Measurements from ENCODE around the gene MAGEA6. TPM values are rescaled to one million over a fixed set of nuclear protein-coding genes. Genes with fewer than 3 reads are reported as not detected.
"Not testable (repeated sequence)": the region's sequence is repeated elsewhere in the genome, so short reads cannot be mapped to it uniquely, and the experiment has no call there.

The MAGEA6 gene
- total RNA-seq, 4 donors from 2014 or later: not detected

GRCh38 chrX:152813206-152813605 is 43.7 kb upstream of the MAGEA6 start:
- Histone ChIP-seq H3K9me3 (no peaks in the 10 kb centered on the region), H3K27ac (no peak overlapping the region), H3K4me3 (no peak overlapping the region), H3K36me3 (no peaks in the 10 kb centered on the region), H3K4me1 (no peaks in the 10 kb centered on the region), H3K27me3 (no peaks in the 10 kb centered on the region)
- WGBS, 2 donors: 33 to 49% methylated on average over 5 of the region's 5 CpGs
- no peak for DNase-seq (ENCODE audit: low spot score in 2 of 2)
- no peak for TF ChIP-seq CTCF (IDR thresholded peaks at IDR 0.05)
- TF ChIP-seq POLR2A (IDR thresholded peaks at IDR 0.05): no peak
- no peak for TF ChIP-seq EP300 (IDR thresholded peaks at IDR 0.05)

- Histone ChIP-seq H3K27me3 (peaks cover 0 to 1% of the 10 kb centered on the region in 2 donors), H3K9me3 (no peaks in the 10 kb centered on the region), H3K4me1 (no peaks in the 10 kb centered on the region), H3K36me3 (no peaks in the 10 kb centered on the region), H3K4me3 (no peak overlapping the region), H3K27ac (no peak overlapping the region)
- DNase-seq (ENCODE audit: low spot score in 2 of 2): no peak
- 51% methylated on average over 4 of the region's 4 CpGs for WGBS, 2 donors
- TF ChIP-seq EP300 (IDR thresholded peaks at IDR 0.05) (no peak), POLR2A (IDR thresholded peaks at IDR 0.05) (no peak), CTCF (IDR thresholded peaks at IDR 0.05) (no peak)
These were observed 40.9 kb upstream of the MAGEA6 start for GRCh38 chrX:152810403-152810802.

- no peak for TF ChIP-seq EP300 (IDR thresholded peaks at IDR 0.05)
- TF ChIP-seq CTCF (IDR thresholded peaks at IDR 0.05): no peak
- TF ChIP-seq POLR2A (IDR thresholded peaks at IDR 0.05): no peak
- no peaks in the 10 kb centered on the region for H3K9me3 ChIP-seq
- H3K4me1 ChIP-seq: no peaks in the 10 kb centered on the region
- H3K4me3 ChIP-seq: no peak overlapping the region
- H3K27me3 ChIP-seq: peaks cover 0 to 10% of the 10 kb centered on the region in 2 donors
- H3K36me3 ChIP-seq: no peaks in the 10 kb centered on the region
- no peak for DNase-seq (ENCODE audit: low spot score in 2 of 2)
- whole genome bisulfite sequencing, 2 donors: 69 to 77% methylated on average over 4 of the region's 4 CpGs
- H3K27ac ChIP-seq: no peak overlapping the region
These were observed 36.5 kb upstream of the MAGEA6 start for GRCh38 chrX:152806035-152806434.

- no peak for DNase-seq (ENCODE audit: low spot score in 2 of 2)
- Histone ChIP-seq H3K36me3 (no peaks in the 10 kb centered on the region), H3K4me1 (no peaks in the 10 kb centered on the region), H3K9me3 (no peaks in the 10 kb centered on the region), H3K27ac (no peak overlapping the region), H3K27me3 (peaks cover 0 to 9% of the 10 kb centered on the region in 2 donors), H3K4me3 (no peak overlapping the region)
- 78 to 83% methylated on average over 1 of the region's 1 CpG for WGBS, 2 donors
- TF ChIP-seq CTCF (IDR thresholded peaks at IDR 0.05): no peak
- no peak for TF ChIP-seq POLR2A (IDR thresholded peaks at IDR 0.05)
- no peak for TF ChIP-seq EP300 (IDR thresholded peaks at IDR 0.05)
These were observed 29.5 kb upstream of the MAGEA6 start for GRCh38 chrX:152798945-152799344.

- not testable (repeated sequence) for H3K4me1 ChIP-seq; H3K4me3 ChIP-seq; H3K36me3 ChIP-seq; H3K27ac ChIP-seq; H3K27me3 ChIP-seq; DNase-seq (ENCODE audit: low spot score in 2 of 2); H3K9me3 ChIP-seq
- WGBS, 2 donors: no CpG with 5 or more reads among the region's 3 CpGs
These were observed 17.6 kb upstream of the MAGEA6 start for GRCh38 chrX:152787062-152787461.

- not testable (repeated sequence) for DNase-seq (ENCODE audit: low spot score in 2 of 2); H3K36me3 ChIP-seq
- 71 to 86% methylated on average over 8 to 9 of the region's 9 CpGs for WGBS, 2 donors
These were observed 2.9 kb downstream of the MAGEA6 start for GRCh38 chrX:152766562-152766961.

GRCh38 chrX:152761582-152761981 is 7.9 kb downstream of the MAGEA6 start:
- H3K4me3 ChIP-seq; H3K27me3 ChIP-seq; DNase-seq (ENCODE audit: low spot score in 2 of 2); H3K9me3 ChIP-seq; H3K27ac ChIP-seq; H3K4me1 ChIP-seq; H3K36me3 ChIP-seq: not testable (repeated sequence)
- WGBS, 2 donors: 78% methylated on average over 3 of the region's 7 CpGs; no CpG with 5 or more reads in 1 of the 2 donors

More at GRCh38 chrX:152766562-152766961, 2.9 kb downstream of the MAGEA6 start:
- H3K27me3 ChIP-seq, H3K4me1 ChIP-seq, H3K4me3 ChIP-seq, H3K9me3 ChIP-seq, H3K27ac ChIP-seq: not testable (repeated sequence)

- WGBS, 2 donors: 94 to 96% methylated on average over 3 of the region's 7 CpGs
- H3K4me1 ChIP-seq; H3K27me3 ChIP-seq; H3K9me3 ChIP-seq; H3K27ac ChIP-seq; H3K36me3 ChIP-seq; H3K4me3 ChIP-seq; DNase-seq (ENCODE audit: low spot score in 2 of 2): not testable (repeated sequence)
These were observed 9.9 kb downstream of the MAGEA6 start for GRCh38 chrX:152759544-152759943.

GRCh38 chrX:152758918-152759317 is 10.6 kb downstream of the MAGEA6 start, which contains the start of gene CSAG3:
TSS of gene CSAG3 (plus strand) at chrX:152759218.
- H3K4me3 ChIP-seq; H3K4me1 ChIP-seq; H3K36me3 ChIP-seq; H3K27ac ChIP-seq; DNase-seq (ENCODE audit: low spot score in 2 of 2); H3K27me3 ChIP-seq; H3K9me3 ChIP-seq: not testable (repeated sequence)
- no CpG with 5 or more reads among the region's 2 CpGs for WGBS, 2 donors

- not testable (repeated sequence) for H3K27me3 ChIP-seq; H3K4me3 ChIP-seq; H3K36me3 ChIP-seq; H3K27ac ChIP-seq; DNase-seq (ENCODE audit: low spot score in 2 of 2); H3K4me1 ChIP-seq; H3K9me3 ChIP-seq
- no CpG with 5 or more reads among the region's 5 CpGs for WGBS, 2 donors
These were observed 14.6 kb downstream of the MAGEA6 start for GRCh38 chrX:152754871-152755270.
